ENCODE measurements around the gene PAXX. TPM values are rescaled to one million over a fixed set of nuclear protein-coding genes. Genes with fewer than 3 reads are reported as not detected.

Gene PAXX
- total RNA-seq, 1 experiment from 2014 or later = 89.0 TPM

- no peak for TF ChIP-seq EZH2 (IDR thresholded peaks at IDR 0.05)
- no peak for TF ChIP-seq SP1 (IDR thresholded peaks at IDR 0.05; ENCODE audit: low read depth)
- no peak for TF ChIP-seq ELF1 (IDR thresholded peaks at IDR 0.05; ENCODE audit: borderline replicate concordance, low read depth)
- TF ChIP-seq REST (IDR thresholded peaks at IDR 0.05; ENCODE audit: low read depth) = no peak
- TF ChIP-seq JUND (IDR thresholded peaks at IDR 0.05) = no peak
- TF ChIP-seq CBX3 (IDR thresholded peaks at IDR 0.05; ENCODE audit: low read depth) = no peak
Observed at GRCh38 chr9:137019891-137020683, 27.9 kb downstream of the PAXX start (continued).

GRCh38 chr9:137020771-137021567 lies 28.7 kb downstream of the PAXX start:
- Histone ChIP-seq H3K79me2 (ENCODE audit: insufficient read depth, low read length) (peaks cover 14% of the 10 kb centered on the region), H3K9me3 (ENCODE audit: control insufficient read depth in 1 of 2, insufficient read depth in 1 of 2, low read depth in 1 of 2, low read length in 2 of 2) (no peaks in the 10 kb centered on the region), H3K4me2 (ENCODE audit: low read length) (no peak overlapping the region), H3K4me1 (ENCODE audit: control insufficient read depth in 1 of 2, insufficient read depth in 2 of 2, low read length in 2 of 2) (peaks cover 17 to 25% of the 10 kb centered on the region in 2 experiments; a peak in 3 of 4 replicates), H3K36me3 (ENCODE audit: control insufficient read depth in 1 of 2, insufficient read depth in 2 of 2, low read length in 2 of 2) (peaks cover 15 to 16% of the 10 kb centered on the region in 2 experiments; a peak in 2 of 4 replicates), H4K20me1 (ENCODE audit: insufficient read depth) (no peaks in the 10 kb centered on the region), H2AFZ (ENCODE audit: low read depth, low read length, poor library complexity, severe bottlenecking) (no peak overlapping the region), H3K9me2 (ENCODE audit: insufficient read depth) (no peaks in the 10 kb centered on the region), H3K9ac (ENCODE audit: low read length) (no peak overlapping the region), H3K27ac (ENCODE audit: low read depth, low read length) (peak overlapping the region; percentile 11; the same call in 1 of the 2 replicates), H3K27me3 (ENCODE audit: insufficient read depth, low read length) (no peaks in the 10 kb centered on the region), H3K4me3 (replicated peaks in 1 of 2; ENCODE audit: low read depth in 1 of 2, low read length in 2 of 2) (no peak overlapping the region)
- ChIA-PET POLR2A (no interaction called here), CTCF (interaction anchor here (1.3 to 1.8 kb wide), 3 partner anchors 14 to 47 kb away, joined by 3 to 14 read pairs (median 6); partner anchors contain the start of gene NPDC1), RAD21 (ENCODE audit: low non-redundant PET in 1 of 2, low total read pairs in 2 of 2, uncharacterized antibody in 2 of 2, unreplicated experiment in 2 of 2) (no interaction called here)
- ATAC-seq (no peak), DNase-seq (ENCODE audit: low read depth, low spot score) (no peak)
- BruUV-seq (replicated peaks) = no TSS peak
- intact Hi-C loops (cut with micrococcal nuclease) = no loop called here
- TF ChIP-seq ZNF274 (IDR thresholded peaks at IDR 0.05; ENCODE audit: low read depth, low read length) (no peak), CBX3 (IDR thresholded peaks at IDR 0.05; ENCODE audit: low read depth) (no peak), EGR1 (IDR thresholded peaks at IDR 0.05; ENCODE audit: low read depth) (no peak), EZH2 (IDR thresholded peaks at IDR 0.05) (no peak), RAD21 (IDR thresholded peaks at IDR 0.05; ENCODE audit: low read depth) (no peak), YY1 (IDR thresholded peaks at IDR 0.05; ENCODE audit: extremely low read depth, insufficient replicate concordance, low read depth, low read length) (no peak), FOSL1 (IDR thresholded peaks at IDR 0.05; ENCODE audit: low read depth) (no peak), ATF3 (IDR thresholded peaks at IDR 0.05) (no peak), SRF (IDR thresholded peaks at IDR 0.05; ENCODE audit: low read depth) (no peak), MAX (IDR thresholded peaks at IDR 0.05) (no peak), CEBPB (IDR thresholded peaks at IDR 0.05; ENCODE audit: low read depth) (no peak), CTCF (IDR thresholded peaks at IDR 0.05 in 2 of 3, conservative IDR thresholded peaks at IDR 0.05 in 1 of 3; ENCODE audit: borderline replicate concordance in 1 of 3, insufficient read depth in 1 of 3, low read depth in 2 of 3, low read length in 2 of 3) (no peak)

Data from HCT116 (cell line).